Neural cell (in vitro differentiated cells): ENCODE data around the gene MPZL1. TPM values are rescaled to one million over a fixed set of nuclear protein-coding genes. Genes with fewer than 3 reads are reported as not detected.

ENCODE experiments used
- H2AFZ ChIP-seq: fragments of 200-600, 300-800 bp; sonication (generic), shearing (Covaris generic); 2 replicates; pipeline ENCODE4 v1.6.0; 2014; ENCODE audit warnings: low read depth, mild to moderate bottlenecking, antibody characterized with exemption, low read length, moderate library complexity
- H3F3A ChIP-seq: fragments of 200-600 bp; shearing (Covaris generic); 2 replicates; pipeline ENCODE4 v1.6.1; 2016; ENCODE audit warnings: mild to moderate bottlenecking, moderate library complexity, mixed read lengths, antibody characterized with exemption, low read length; ENCODE audit not compliant: insufficient read depth, poor library complexity, severe bottlenecking
- H3K27ac ChIP-seq: fragments of 200-600, 300-800 bp; sonication (generic), shearing (Covaris generic); 2 replicates; pipeline ENCODE4 v1.5.1; 2014; ENCODE audit warnings: mild to moderate bottlenecking, low read length, moderate library complexity
- H3K27me3 ChIP-seq: fragments of 300-800, 200-600 bp; sonication (generic), shearing (Covaris generic); 2 replicates; pipeline ENCODE4 v1.6.0; 2014; ENCODE audit warnings: mild to moderate bottlenecking, low read depth, low read length, moderate library complexity; ENCODE audit not compliant: insufficient read depth
- H3K36me3 ChIP-seq: fragments of 300-800, 200-600 bp; sonication (generic), shearing (Covaris generic); 2 replicates; pipeline ENCODE4 v1.5.1; 2014; ENCODE audit warnings: mild to moderate bottlenecking, antibody characterized with exemption, low read length, moderate library complexity; ENCODE audit not compliant: insufficient read depth
- H3K4me2 ChIP-seq: fragments of 300-800, 200-600 bp; sonication (generic), shearing (Covaris generic); 2 replicates; pipeline ENCODE4 v1.6.0; 2014; ENCODE audit warnings: mild to moderate bottlenecking, low read length
- H3K4me3 ChIP-seq: fragments of 300-800, 200-600 bp; sonication (generic), shearing (Covaris generic); 2 replicates; pipeline ENCODE4 v1.5.1; 2014; ENCODE audit warnings: mild to moderate bottlenecking, low read length, moderate library complexity
- H3K79me2 ChIP-seq: fragments of 200-600 bp; shearing (Covaris generic); replicated peaks from 2 replicates; pipeline ENCODE4 v1.6.0; 2014; ENCODE audit warnings: mild to moderate bottlenecking, low read length, moderate library complexity; ENCODE audit not compliant: insufficient read depth
- H3K9ac ChIP-seq: fragments of 300-800, 200-600 bp; sonication (generic), shearing (Covaris generic); 2 replicates; pipeline ENCODE4 v1.6.1; 2016; ENCODE audit warnings: mild to moderate bottlenecking, low read length, mixed read lengths
- H3K9me2 ChIP-seq: fragments of 200-600 bp; shearing (Covaris generic); 2 replicates; pipeline ENCODE4 v1.6.1; 2016; ENCODE audit warnings: mild to moderate bottlenecking, low read length, mixed read lengths; ENCODE audit not compliant: insufficient read depth
- H3K9me3 ChIP-seq: fragments of 200-600, 300-800 bp; sonication (generic), shearing (Covaris generic); 2 replicates; pipeline ENCODE4 v1.6.1; 2016; ENCODE audit warnings: mild to moderate bottlenecking, mixed run types, low read length, moderate library complexity, mixed read lengths
- H4K20me1 ChIP-seq: fragments of 200-600 bp; shearing (Covaris generic); 2 replicates; pipeline ENCODE4 v1.6.1; 2016; ENCODE audit warnings: mild to moderate bottlenecking, mixed run types; ENCODE audit not compliant: insufficient read depth
- CTCF ChIP-seq: fragments of 450-650 bp; IDR thresholded peaks from 2 replicates; pipeline ENCODE4 v1.5.1; 2014; ENCODE audit warnings: antibody characterized with exemption, mild to moderate bottlenecking, moderate library complexity; ENCODE audit not compliant: poor library complexity, severe bottlenecking
- EP300 ChIP-seq: fragments of 450-650 bp; conservative IDR thresholded peaks from 2 replicates; pipeline ENCODE4 v1.6.1; 2014; ENCODE audit warnings: antibody characterized with exemption, mild to moderate bottlenecking, moderate library complexity; ENCODE audit not compliant: poor library complexity, severe bottlenecking
- EZH2 ChIP-seq: fragments of 200-600, 300-800 bp; shearing (Covaris generic), sonication (generic); IDR thresholded peaks from 2 replicates; pipeline ENCODE4 v1.6.1; 2014; ENCODE audit warnings: antibody characterized with exemption, low read length, borderline replicate concordance, mild to moderate bottlenecking; ENCODE audit not compliant: insufficient read depth, poor library complexity, severe bottlenecking
- MXI1 ChIP-seq: fragments of 450-650 bp; conservative IDR thresholded peaks from 2 replicates; pipeline ENCODE4 v1.6.1; 2014; ENCODE audit warnings: antibody characterized with exemption, mild to moderate bottlenecking; ENCODE audit not compliant: poor library complexity, severe bottlenecking
- POLR2AphosphoS5 ChIP-seq: IDR thresholded peaks from 2 replicates; pipeline ENCODE4 v1.6.1; 2012
- RAD21 ChIP-seq: fragments of 450-650 bp; conservative IDR thresholded peaks from 2 replicates; pipeline ENCODE4 v1.6.1; 2014; ENCODE audit warnings: antibody characterized with exemption, mild to moderate bottlenecking, moderate library complexity
- SMC3 ChIP-seq: fragments of 450-650 bp; conservative IDR thresholded peaks from 2 replicates; pipeline ENCODE4 v1.6.1; 2014; ENCODE audit warnings: antibody characterized with exemption, mild to moderate bottlenecking, moderate library complexity; ENCODE audit not compliant: poor library complexity
- TAF1 ChIP-seq: IDR thresholded peaks from 2 replicates; pipeline ENCODE4 v1.6.1; 2012; ENCODE audit warnings: low read depth
- polyA plus RNA-seq: library from polyadenylated mRNA; depleted of rRNA; stranded (reverse); fragments of >200 nt; gene quantifications from 2 replicates; pipeline ENCODE4 v1.2.3, GENCODE V29; 2014
- TF ChIP-seq, protein P1 (sequence below): IDR thresholded peaks from 2 replicates; pipeline ENCODE4 v1.6.1; 2012; ENCODE audit warnings: borderline replicate concordance

Gene MPZL1
- polyA plus RNA-seq, 1 donor from 2014 or later, result 167 TPM

GRCh38 chr1:167832693-167833092, 110.9 kb downstream of the MPZL1 start:
- Histone ChIP-seq H4K20me1 (no peaks in the 10 kb centered on the region), H3F3A (no peaks in the 10 kb centered on the region), H3K79me2 (no peaks in the 10 kb centered on the region), H2AFZ (no peak overlapping the region), H3K27me3 (no peaks in the 10 kb centered on the region), H3K9ac (no peak overlapping the region), H3K9me3 (no peaks in the 10 kb centered on the region), H3K36me3 (no peaks in the 10 kb centered on the region), H3K27ac (no peak overlapping the region), H3K9me2 (no peaks in the 10 kb centered on the region), H3K4me3 (no peak overlapping the region), H3K4me2 (no peak overlapping the region)
- no peak for TF ChIP-seq POLR2AphosphoS5
- no peak for TF ChIP-seq SMC3
- no peak for TF ChIP-seq EP300
- TF ChIP-seq MXI1, result no peak
- TF ChIP-seq TAF1, result no peak
- no peak for TF ChIP-seq EZH2
- TF ChIP-seq, protein P1, sequence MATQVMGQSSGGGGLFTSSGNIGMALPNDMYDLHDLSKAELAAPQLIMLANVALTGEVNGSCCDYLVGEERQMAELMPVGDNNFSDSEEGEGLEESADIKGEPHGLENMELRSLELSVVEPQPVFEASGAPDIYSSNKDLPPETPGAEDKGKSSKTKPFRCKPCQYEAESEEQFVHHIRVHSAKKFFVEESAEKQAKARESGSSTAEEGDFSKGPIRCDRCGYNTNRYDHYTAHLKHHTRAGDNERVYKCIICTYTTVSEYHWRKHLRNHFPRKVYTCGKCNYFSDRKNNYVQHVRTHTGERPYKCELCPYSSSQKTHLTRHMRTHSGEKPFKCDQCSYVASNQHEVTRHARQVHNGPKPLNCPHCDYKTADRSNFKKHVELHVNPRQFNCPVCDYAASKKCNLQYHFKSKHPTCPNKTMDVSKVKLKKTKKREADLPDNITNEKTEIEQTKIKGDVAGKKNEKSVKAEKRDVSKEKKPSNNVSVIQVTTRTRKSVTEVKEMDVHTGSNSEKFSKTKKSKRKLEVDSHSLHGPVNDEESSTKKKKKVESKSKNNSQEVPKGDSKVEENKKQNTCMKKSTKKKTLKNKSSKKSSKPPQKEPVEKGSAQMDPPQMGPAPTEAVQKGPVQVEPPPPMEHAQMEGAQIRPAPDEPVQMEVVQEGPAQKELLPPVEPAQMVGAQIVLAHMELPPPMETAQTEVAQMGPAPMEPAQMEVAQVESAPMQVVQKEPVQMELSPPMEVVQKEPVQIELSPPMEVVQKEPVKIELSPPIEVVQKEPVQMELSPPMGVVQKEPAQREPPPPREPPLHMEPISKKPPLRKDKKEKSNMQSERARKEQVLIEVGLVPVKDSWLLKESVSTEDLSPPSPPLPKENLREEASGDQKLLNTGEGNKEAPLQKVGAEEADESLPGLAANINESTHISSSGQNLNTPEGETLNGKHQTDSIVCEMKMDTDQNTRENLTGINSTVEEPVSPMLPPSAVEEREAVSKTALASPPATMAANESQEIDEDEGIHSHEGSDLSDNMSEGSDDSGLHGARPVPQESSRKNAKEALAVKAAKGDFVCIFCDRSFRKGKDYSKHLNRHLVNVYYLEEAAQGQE, result no peak
- no peak for TF ChIP-seq CTCF

DNA sequence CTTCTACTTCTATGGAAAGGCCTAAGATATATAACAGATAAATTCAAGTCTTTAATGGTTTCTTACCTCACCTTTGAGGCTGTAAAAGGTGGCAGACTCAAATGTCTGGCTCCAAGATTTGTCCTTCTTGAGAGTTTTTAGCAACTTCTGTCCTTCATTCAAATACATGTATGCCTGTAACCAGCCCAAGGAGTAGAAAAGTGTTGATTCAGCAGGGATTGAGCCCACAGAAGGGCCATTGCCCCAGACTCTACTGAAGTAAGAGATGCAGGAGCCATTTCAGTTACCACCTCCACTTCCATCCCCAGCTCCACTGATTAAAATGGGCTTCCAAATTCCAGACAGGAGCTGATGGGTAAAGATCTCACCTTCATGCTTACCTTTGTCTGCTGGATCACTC, 112.1 kb downstream of the MPZL1 start:
- H3K4me3 ChIP-seq, result no peak overlapping the region
- H3K9me3 ChIP-seq, result no peaks in the 10 kb centered on the region
- no peaks in the 10 kb centered on the region for H3F3A ChIP-seq
- H3K36me3 ChIP-seq, result no peaks in the 10 kb centered on the region
- H3K79me2 ChIP-seq, result no peaks in the 10 kb centered on the region
- no peaks in the 10 kb centered on the region for H3K9me2 ChIP-seq
- H2AFZ ChIP-seq, result no peak overlapping the region
- H3K9ac ChIP-seq, result no peak overlapping the region
- no peaks in the 10 kb centered on the region for H4K20me1 ChIP-seq
- no peaks in the 10 kb centered on the region for H3K27me3 ChIP-seq
- no peak overlapping the region for H3K4me2 ChIP-seq
- TF ChIP-seq SMC3, result no peak
- no peak for TF ChIP-seq RAD21
- no peak for TF ChIP-seq MXI1
- no peak for TF ChIP-seq POLR2AphosphoS5
- no peak for TF ChIP-seq EP300
- TF ChIP-seq EZH2, result no peak
- no peak for TF ChIP-seq CTCF
- TF ChIP-seq, protein P1, result no peak
- no peak for TF ChIP-seq TAF1
- no peak overlapping the region for H3K27ac ChIP-seq
